K562 (cell line): ENCODE measurements around the gene ATP5PD. TPM values are rescaled to one million over a fixed set of nuclear protein-coding genes. Genes with fewer than 3 reads are reported as not detected.

Source experiments
- ATAC-seq: fragments of 200-7000 bp; cut with Tn5 transposase; 3 replicates; pipeline ENCODE4 v1.9.1; 2020; ENCODE audit warnings: moderate library complexity
- BruUV-seq: library from RNA; stranded (reverse); fragments of 400-500 nt; replicated peaks from 2 replicates; lab custom pipeline; 2021; lab: Mats Ljungman, UMichigan
- CTCF ChIA-PET: fragments of 300-600 bp; formaldehyde crosslinking; extraction: SDS; loops from one replicate; lab custom pipeline; 2021; ENCODE audit warnings: low intra/inter-chr PET ratio; lab: Yijun Ruan, JAX
- POLR2A ChIA-PET: fragments of 300-600, 350-650 bp; sonication (Branson Sonifier 250); formaldehyde crosslinking; extraction: SDS; loops from one replicate; lab custom pipeline; 2021; ENCODE audit warnings: antibody characterized with exemption, inconsistent platforms; lab: Yijun Ruan, JAX
- DNase-seq, 4 experiments: peaks; one replicate each; pipeline versions ENCODE4 v3.0.0 to v3.0.0-alpha.2; 2011 to 2018; ENCODE audit warnings: low spot score in 3 of 4, mixed read lengths in 3 of 4; ENCODE audit errors: extremely low read depth in 1 of 4
- FAIRE-seq: peaks from 2 replicates; lab custom pipeline; 2011; peaks lifted over from hg19 to GRCh38; lab: Jason Lieb, UNC
- H2AFZ ChIP-seq: 2 replicates; pipeline ENCODE4 v1.6.0; 2011; ENCODE audit warnings: low read depth, low read length, control low read depth, inconsistent platforms
- H3K27ac ChIP-seq: fragments of 200-600 bp; 3 replicates; pipeline ENCODE4 v1.8.0; 2011; ENCODE audit warnings: low read depth, mild to moderate bottlenecking, control low read depth, inconsistent platforms, low read length, moderate library complexity, mixed read lengths; ENCODE audit errors: extremely low read depth
- H3K27me3 ChIP-seq, 2 experiments: fragments of 300-600 bp in 1 of 2; 2 replicates in 1 of 2; 3 replicates in 1 of 2; pipeline versions ENCODE4 v1.6.0 to v1.8.0; 2011; ENCODE audit warnings: inconsistent platforms in 2 of 2, low read length in 2 of 2, mild to moderate bottlenecking in 1 of 2, mixed read lengths in 1 of 2, moderate library complexity in 1 of 2; ENCODE audit not compliant: control insufficient read depth in 2 of 2, insufficient read depth in 2 of 2
- H3K36me3 ChIP-seq: fragments of 300-600 bp; 3 replicates; pipeline ENCODE4 v1.8.0; 2011; ENCODE audit warnings: mild to moderate bottlenecking, low read length, inconsistent platforms; ENCODE audit not compliant: control insufficient read depth, insufficient read depth
- H3K4me1 ChIP-seq, 2 experiments: fragments of 200-600 bp in 1 of 2; replicated peaks in 1 of 2; 2 replicates in 1 of 2; 3 replicates in 1 of 2; pipeline versions ENCODE4 v1.5.1 to v1.8.0; 2011; ENCODE audit warnings: inconsistent platforms in 2 of 2, low read length in 2 of 2, mild to moderate bottlenecking in 1 of 2, mixed read lengths in 1 of 2, moderate library complexity in 1 of 2; ENCODE audit not compliant: control insufficient read depth in 2 of 2, insufficient read depth in 2 of 2
- H3K4me2 ChIP-seq: 2 replicates; pipeline ENCODE4 v1.6.1; 2011; ENCODE audit warnings: low read length, control low read depth, inconsistent platforms, mixed read lengths; ENCODE audit not compliant: insufficient read depth
- H3K4me3 ChIP-seq: fragments of 200-600 bp; sonication (generic), shearing (Covaris generic); 2 replicates; pipeline ENCODE4 v1.5.1; 2016; ENCODE audit warnings: control low read depth, inconsistent platforms
- H3K79me2 ChIP-seq: fragments of 200-600 bp; 3 replicates; pipeline ENCODE4 v1.8.0; 2011; ENCODE audit warnings: low read length, inconsistent platforms; ENCODE audit not compliant: control insufficient read depth, insufficient read depth
- H3K9ac ChIP-seq, 2 experiments: 2 replicates each; pipeline versions ENCODE4 v1.6.0 to v1.6.1; 2011; ENCODE audit warnings: low read depth in 2 of 2, low read length in 2 of 2, control low read depth in 1 of 2, inconsistent platforms in 1 of 2, mild to moderate bottlenecking in 1 of 2, mixed read lengths in 1 of 2; ENCODE audit not compliant: insufficient read depth in 1 of 2
- H3K9me1 ChIP-seq: one replicate; pipeline ENCODE4 v1.6.0; 2011; ENCODE audit warnings: inconsistent platforms, mild to moderate bottlenecking, low read length, moderate library complexity; ENCODE audit not compliant: control insufficient read depth, insufficient read depth
- H3K9me3 ChIP-seq: replicated peaks from 2 replicates; pipeline ENCODE4 v1.5.1; 2011; ENCODE audit warnings: low read depth, low read length, inconsistent platforms; ENCODE audit not compliant: control insufficient read depth, insufficient read depth
- H4K20me1 ChIP-seq: replicated peaks from 2 replicates; pipeline ENCODE4 v1.6.1; 2011; ENCODE audit warnings: low read length, inconsistent platforms, mixed read lengths; ENCODE audit not compliant: control insufficient read depth, insufficient read depth
- CREBBP ChIP-seq: IDR thresholded peaks from one replicate; pipeline ENCODE4 v1.6.1; 2012; ENCODE audit warnings: low read depth, mild to moderate bottlenecking, control low read depth, inconsistent platforms, low read length
- GTF2E2 ChIP-seq: fragments of 200-800 bp; sonication (Bioruptor generic); IDR thresholded peaks from 2 replicates; pipeline ENCODE4 v1.6.1; 2016; ENCODE audit warnings: missing genetic modification characterization, missing compliant biosample characterization
- HBP1 ChIP-seq: fragments of 450-650 bp; formaldehyde crosslinking; IDR thresholded peaks from 2 replicates; pipeline ENCODE4 v1.4.0; 2022; ENCODE audit warnings: missing genetic modification characterization
- MCM2 ChIP-seq: fragments of 450-650 bp; IDR thresholded peaks from 2 replicates; pipeline ENCODE4 v1.6.1; 2017; ENCODE audit warnings: low read depth, mild to moderate bottlenecking
- POLR2B ChIP-seq: fragments of 450-650 bp; IDR thresholded peaks from 2 replicates; pipeline ENCODE4 v1.6.1; 2018; ENCODE audit warnings: low read depth; ENCODE audit not compliant: partially characterized antibody
- SNIP1 ChIP-seq: fragments of 450-650 bp; IDR thresholded peaks from 2 replicates; pipeline ENCODE4 v1.7.1; 2017; ENCODE audit warnings: low read depth, mild to moderate bottlenecking
- TGIF2 ChIP-seq: sonication (generic); formaldehyde crosslinking; IDR thresholded peaks from 2 replicates; pipeline ENCODE4 v1.8.1; 2022; ENCODE audit warnings: mild to moderate bottlenecking, missing genetic modification reagents, moderate library complexity
- ZBTB33 ChIP-seq: sonication (generic); formaldehyde crosslinking; IDR thresholded peaks from 2 replicates; pipeline ENCODE4 v1.8.1; 2023; ENCODE audit warnings: mild to moderate bottlenecking, missing genetic modification reagents
- ZNF384 ChIP-seq: IDR thresholded peaks from 2 replicates; pipeline ENCODE4 v1.6.1; 2012; ENCODE audit warnings: low read depth, low read length, improper control_type of control experiment
- ZNF444 ChIP-seq: fragments of 250-450 bp; sonication (Bioruptor Pico); IDR thresholded peaks from 2 replicates; pipeline ENCODE4 v1.4.0; 2020; ENCODE audit warnings: mild to moderate bottlenecking, moderate library complexity
- ZNF699 ChIP-seq: fragments of 250-450 bp; sonication (Bioruptor Pico); IDR thresholded peaks from 2 replicates; pipeline ENCODE4 v1.8.0; 2021; ENCODE audit warnings: mild to moderate bottlenecking, moderate library complexity; ENCODE audit not compliant: insufficient replicate concordance
- WGBS: fragments of 100-300 bp; shearing (Covaris generic); methylation state at CpG from one replicate; pipeline ENCODE4 v1.1.6; 2016; ENCODE audit warnings: low coverage, mixed read lengths; ENCODE audit not compliant: insufficient coverage; ENCODE audit errors: missing lambda C conversion rate; 5-methylcytosine and 5-hydroxymethylcytosine counted together
- in situ Hi-C: fragments of 300-500 bp; cut with MboI; formaldehyde crosslinking; loops from 4 replicates; pipeline ENCODE4 v1.15.0; 2018; ENCODE audit warnings: inconsistent platforms, mixed read lengths
- intact Hi-C: fragments of 100-400 bp; cut with micrococcal nuclease; formaldehyde crosslinking; loops from 2 replicates; pipeline ENCODE4 v1.14.2; 2022
- polyA plus RNA-seq, 8 experiments: library from polyadenylated mRNA; depleted of rRNA in 4 of 8; stranded (reverse) in 5 of 8; unstranded in 3 of 8; fragments of >200 nt; fragmentation: Nextera tagmentation in 2 of 8; fragmentation: Illumina TruSeq in 1 of 8; extraction: Ambion mirVana in 2 of 8; extraction: Trizol in 1 of 8; gene quantifications; 2 replicates each; pipeline versions ENCODE4 v1.2.1 to v1.2.3, GENCODE V29; 2011 to 2014; ENCODE audit warnings: inconsistent platforms in 1 of 8, missing spikeins in 1 of 8
- total RNA-seq, 7 experiments: library from RNA; depleted of rRNA in 6 of 7; stranded (reverse); fragments of >200 nt in 6 of 7; fragmentation: Illumina TruSeq in 2 of 7; extraction: Trizol in 2 of 7; gene quantifications; 2 replicates each; pipeline versions ENCODE4 v1.2.1 to v1.2.3, GENCODE V29; 2011 to 2021; ENCODE audit warnings: low replicate concordance in 1 of 7
- TF ChIP-seq, protein P1 (sequence below): fragments of 250-450 bp; sonication (Bioruptor Pico); IDR thresholded peaks from 2 replicates; pipeline ENCODE4 v1.4.0; 2020
- TF ChIP-seq, protein P2 (sequence below): sonication (generic); formaldehyde crosslinking; IDR thresholded peaks from 2 replicates; pipeline ENCODE4 v1.8.0; 2022; ENCODE audit warnings: mild to moderate bottlenecking, missing genetic modification reagents

The ATP5PD gene
- total and polyA plus RNA-seq, 9 of the 15 experiments (the other 6 are each of a cell fraction or from before 2014, with no cell fraction given) = 271 to 828 (median 432) TPM

DNA sequence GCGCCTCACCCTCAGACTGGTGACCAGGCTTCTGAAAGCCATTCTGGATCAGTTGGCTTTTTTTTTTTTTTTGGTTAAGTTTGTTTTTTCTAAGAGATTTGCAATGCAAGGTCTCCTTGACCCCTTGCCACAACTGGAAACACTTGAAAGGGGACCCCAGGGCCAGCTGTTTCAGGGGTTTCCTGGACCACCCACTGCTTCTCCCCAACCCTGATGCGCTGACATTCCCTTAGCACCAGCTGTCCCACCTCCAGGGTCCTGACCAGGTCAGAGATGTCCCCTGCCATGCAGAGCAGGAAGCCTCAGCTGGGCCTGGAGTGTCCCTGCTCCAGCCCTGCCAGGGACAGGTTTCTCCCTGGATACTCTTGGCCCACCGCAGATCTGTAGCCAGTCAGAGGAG, 42.4 kb downstream of the ATP5PD start (continued):
- TF ChIP-seq MCM2 = no peak
- TF ChIP-seq ZNF384 = no peak
- no peak for TF ChIP-seq CREBBP
- TF ChIP-seq, protein P1, sequence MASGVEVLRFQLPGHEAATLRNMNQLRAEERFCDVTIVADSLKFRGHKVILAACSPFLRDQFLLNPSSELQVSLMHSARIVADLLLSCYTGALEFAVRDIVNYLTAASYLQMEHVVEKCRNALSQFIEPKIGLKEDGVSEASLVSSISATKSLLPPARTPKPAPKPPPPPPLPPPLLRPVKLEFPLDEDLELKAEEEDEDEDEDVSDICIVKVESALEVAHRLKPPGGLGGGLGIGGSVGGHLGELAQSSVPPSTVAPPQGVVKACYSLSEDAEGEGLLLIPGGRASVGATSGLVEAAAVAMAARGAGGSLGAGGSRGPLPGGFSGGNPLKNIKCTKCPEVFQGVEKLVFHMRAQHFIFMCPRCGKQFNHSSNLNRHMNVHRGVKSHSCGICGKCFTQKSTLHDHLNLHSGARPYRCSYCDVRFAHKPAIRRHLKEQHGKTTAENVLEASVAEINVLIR = no peak
- TF ChIP-seq TGIF2 = no peak
- no peak for TF ChIP-seq HBP1

GRCh38 chr17:75003957-75004355, 42.8 kb downstream of the ATP5PD start:
- 76% methylated on average over 14 of the region's 19 CpGs for WGBS
- Histone ChIP-seq H3K4me2 (no peak overlapping the region), H4K20me1 (no peaks in the 10 kb centered on the region), H3K79me2 (no peaks in the 10 kb centered on the region), H3K4me1 (peaks cover 8 to 25% of the 10 kb centered on the region in 2 experiments; a peak in 4 of 5 replicates), H3K9me3 (no peaks in the 10 kb centered on the region), H3K36me3 (peaks cover 24% of the 10 kb centered on the region; the same call in 1 of the 3 replicates), H3K27ac (no peak overlapping the region), H3K9ac (no peak overlapping the region), H3K4me3 (no peak overlapping the region), H2AFZ (no peak overlapping the region), H3K9me1 (peaks cover 3% of the 10 kb centered on the region), H3K27me3 (no peaks in the 10 kb centered on the region)
- TF ChIP-seq SNIP1 (no peak), ZNF699 (no peak), POLR2B (no peak), ZBTB33 (CRISPR knock-in tag) (peak; percentile 49; the same call in 1 of the 2 replicates), GTF2E2 (tag) (no peak), ZNF444 (CRISPR knock-in tag) (no peak)
- TF ChIP-seq, protein P2, sequence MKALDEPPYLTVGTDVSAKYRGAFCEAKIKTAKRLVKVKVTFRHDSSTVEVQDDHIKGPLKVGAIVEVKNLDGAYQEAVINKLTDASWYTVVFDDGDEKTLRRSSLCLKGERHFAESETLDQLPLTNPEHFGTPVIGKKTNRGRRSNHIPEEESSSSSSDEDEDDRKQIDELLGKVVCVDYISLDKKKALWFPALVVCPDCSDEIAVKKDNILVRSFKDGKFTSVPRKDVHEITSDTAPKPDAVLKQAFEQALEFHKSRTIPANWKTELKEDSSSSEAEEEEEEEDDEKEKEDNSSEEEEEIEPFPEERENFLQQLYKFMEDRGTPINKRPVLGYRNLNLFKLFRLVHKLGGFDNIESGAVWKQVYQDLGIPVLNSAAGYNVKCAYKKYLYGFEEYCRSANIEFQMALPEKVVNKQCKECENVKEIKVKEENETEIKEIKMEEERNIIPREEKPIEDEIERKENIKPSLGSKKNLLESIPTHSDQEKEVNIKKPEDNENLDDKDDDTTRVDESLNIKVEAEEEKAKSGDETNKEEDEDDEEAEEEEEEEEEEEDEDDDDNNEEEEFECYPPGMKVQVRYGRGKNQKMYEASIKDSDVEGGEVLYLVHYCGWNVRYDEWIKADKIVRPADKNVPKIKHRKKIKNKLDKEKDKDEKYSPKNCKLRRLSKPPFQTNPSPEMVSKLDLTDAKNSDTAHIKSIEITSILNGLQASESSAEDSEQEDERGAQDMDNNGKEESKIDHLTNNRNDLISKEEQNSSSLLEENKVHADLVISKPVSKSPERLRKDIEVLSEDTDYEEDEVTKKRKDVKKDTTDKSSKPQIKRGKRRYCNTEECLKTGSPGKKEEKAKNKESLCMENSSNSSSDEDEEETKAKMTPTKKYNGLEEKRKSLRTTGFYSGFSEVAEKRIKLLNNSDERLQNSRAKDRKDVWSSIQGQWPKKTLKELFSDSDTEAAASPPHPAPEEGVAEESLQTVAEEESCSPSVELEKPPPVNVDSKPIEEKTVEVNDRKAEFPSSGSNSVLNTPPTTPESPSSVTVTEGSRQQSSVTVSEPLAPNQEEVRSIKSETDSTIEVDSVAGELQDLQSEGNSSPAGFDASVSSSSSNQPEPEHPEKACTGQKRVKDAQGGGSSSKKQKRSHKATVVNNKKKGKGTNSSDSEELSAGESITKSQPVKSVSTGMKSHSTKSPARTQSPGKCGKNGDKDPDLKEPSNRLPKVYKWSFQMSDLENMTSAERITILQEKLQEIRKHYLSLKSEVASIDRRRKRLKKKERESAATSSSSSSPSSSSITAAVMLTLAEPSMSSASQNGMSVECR (CRISPR knock-in tag) = no peak
- ChIA-PET POLR2A (interaction anchor here (0.6 to 7.2 kb wide), 7 partner anchors 8 to 592 kb away, joined by 3 to 56 read pairs (median 3); partner anchors contain the start of genes CDR2L and MRPL58), CTCF (no interaction called here)
- no peak for ATAC-seq
- DNase-seq = no peak
- BruUV-seq = no TSS peak
- intact Hi-C loops (loop anchor here (10.0 kb wide), 1 partner anchor 79 kb away; the partner anchor contains the start of genes OTOP2 and USH1G), in situ Hi-C loops (no loop called here)
- FAIRE-seq = no peak
